K562 (cell line): ENCODE results near the gene ENDOG. TPM values are rescaled to one million over a fixed set of nuclear protein-coding genes. Genes with fewer than 3 reads are reported as not detected.
A peak's percentile ranks its signal among the peaks of the same experiment; 100 is the strongest.

Experiments
- ADNP ChIP-seq: fragments of 200-800 bp; sonication (Bioruptor generic); IDR thresholded peaks from 2 replicates; pipeline ENCODE4 v1.6.1; 2016; ENCODE audit warnings: missing genetic modification characterization, missing compliant biosample characterization
- ATF7 ChIP-seq: fragments of 450-650 bp; IDR thresholded peaks from 2 replicates; pipeline ENCODE4 v1.7.1; 2014; ENCODE audit warnings: mild to moderate bottlenecking, moderate library complexity
- BRF1 ChIP-seq: IDR thresholded peaks from 3 replicates; pipeline ENCODE4 v1.6.1; 2011; ENCODE audit warnings: borderline replicate concordance, mild to moderate bottlenecking; ENCODE audit not compliant: insufficient read length; ENCODE audit errors: extremely low read depth
- FOXM1 ChIP-seq, 2 experiments: fragments of 450-650 bp in 1 of 2; sonication (generic) in 1 of 2; formaldehyde crosslinking in 1 of 2; IDR thresholded peaks; 2 replicates each; pipeline versions ENCODE4 v1.6.1 to v1.9.0; 2017 to 2022; ENCODE audit warnings: low read depth in 2 of 2, mild to moderate bottlenecking in 2 of 2, missing genetic modification reagents in 1 of 2, moderate library complexity in 1 of 2
- GATAD2B ChIP-seq: fragments of 450-650 bp; IDR thresholded peaks from 2 replicates; pipeline ENCODE4 v1.6.1; 2017; ENCODE audit warnings: mild to moderate bottlenecking, borderline replicate concordance
- HOXB6 ChIP-seq: fragments of 250-450 bp; sonication (Bioruptor Pico); IDR thresholded peaks from 2 replicates; pipeline ENCODE4 v1.5.1; 2022; ENCODE audit warnings: mild to moderate bottlenecking, borderline replicate concordance
- KAT2B ChIP-seq: IDR thresholded peaks from one replicate; pipeline ENCODE4 v1.6.1; 2012; ENCODE audit warnings: low read depth, mild to moderate bottlenecking, control low read depth, inconsistent platforms, low read length, moderate library complexity
- MIER1 ChIP-seq: fragments of 450-650 bp; IDR thresholded peaks from 2 replicates; pipeline ENCODE4 v1.6.1; 2016; ENCODE audit warnings: antibody characterized with exemption, mild to moderate bottlenecking, low read depth
- STAT5B ChIP-seq: fragments of 250-450 bp; sonication (Bioruptor Pico); IDR thresholded peaks from 2 replicates; pipeline ENCODE4 v1.8.0; 2021; ENCODE audit warnings: mild to moderate bottlenecking, inconsistent platforms
- XRCC3 ChIP-seq: fragments of 450-650 bp; IDR thresholded peaks from 2 replicates; pipeline ENCODE4 v1.6.1; 2017; ENCODE audit warnings: mild to moderate bottlenecking, moderate library complexity
- ZNF133 ChIP-seq: fragments of 250-450 bp; sonication (Bioruptor Pico); IDR thresholded peaks from 2 replicates; pipeline ENCODE4 v1.4.0; 2020; ENCODE audit warnings: mild to moderate bottlenecking
- ZNF23 ChIP-seq: fragments of 250-450 bp; sonication (Bioruptor Pico); IDR thresholded peaks from 2 replicates; pipeline ENCODE4 v1.4.0; 2020; ENCODE audit warnings: mild to moderate bottlenecking
- ZNF444 ChIP-seq: fragments of 250-450 bp; sonication (Bioruptor Pico); IDR thresholded peaks from 2 replicates; pipeline ENCODE4 v1.4.0; 2020; ENCODE audit warnings: mild to moderate bottlenecking, moderate library complexity
- polyA plus RNA-seq, 8 experiments: library from polyadenylated mRNA; depleted of rRNA in 4 of 8; stranded (reverse) in 5 of 8; unstranded in 3 of 8; fragments of >200 nt; fragmentation: Nextera tagmentation in 2 of 8; fragmentation: Illumina TruSeq in 1 of 8; extraction: Ambion mirVana in 2 of 8; extraction: Trizol in 1 of 8; gene quantifications; 2 replicates each; pipeline versions ENCODE4 v1.2.1 to v1.2.3, GENCODE V29; 2011 to 2014; ENCODE audit warnings: inconsistent platforms in 1 of 8, missing spikeins in 1 of 8
- total RNA-seq, 7 experiments: library from RNA; depleted of rRNA in 6 of 7; stranded (reverse); fragments of >200 nt in 6 of 7; fragmentation: Illumina TruSeq in 2 of 7; extraction: Trizol in 2 of 7; gene quantifications; 2 replicates each; pipeline versions ENCODE4 v1.2.1 to v1.2.3, GENCODE V29; 2011 to 2021; ENCODE audit warnings: low replicate concordance in 1 of 7
- TF ChIP-seq, protein P1 (sequence below): sonication (generic); formaldehyde crosslinking; IDR thresholded peaks from 2 replicates; pipeline ENCODE4 v1.8.0; 2023; ENCODE audit warnings: mild to moderate bottlenecking, missing genetic modification reagents
- TF ChIP-seq, protein P2 (sequence below): fragments of 250-450 bp; sonication (Bioruptor Pico); IDR thresholded peaks from 2 replicates; pipeline ENCODE4 v1.4.0; 2020; ENCODE audit warnings: mild to moderate bottlenecking, moderate library complexity, borderline replicate concordance
- TF ChIP-seq, protein P3 (sequence below), 2 experiments: fragments of 450-650 bp in 1 of 2; sonication (generic) in 1 of 2; formaldehyde crosslinking; conservative IDR thresholded peaks; 2 replicates each; pipeline versions ENCODE4 v1.4.0 to v1.8.1; 2020 to 2022; ENCODE audit warnings: mild to moderate bottlenecking in 1 of 2, missing genetic modification reagents in 1 of 2
- TF ChIP-seq, protein P4 (sequence below): fragments of 200-800 bp; sonication (Bioruptor generic); IDR thresholded peaks from 2 replicates; pipeline ENCODE4 v1.6.1; 2017; ENCODE audit warnings: missing genetic modification characterization, missing compliant biosample characterization
- TF ChIP-seq, protein P5 (sequence below): sonication (generic); formaldehyde crosslinking; IDR thresholded peaks from 2 replicates; pipeline ENCODE4 v1.8.0; 2022; ENCODE audit warnings: mild to moderate bottlenecking, missing genetic modification reagents, borderline replicate concordance

Gene ENDOG
- total and polyA plus RNA-seq, 9 of the 15 experiments (the other 6 are each of a cell fraction or from before 2014, with no cell fraction given): 1.2 to 91.0 (median 25.5) TPM

DNA sequence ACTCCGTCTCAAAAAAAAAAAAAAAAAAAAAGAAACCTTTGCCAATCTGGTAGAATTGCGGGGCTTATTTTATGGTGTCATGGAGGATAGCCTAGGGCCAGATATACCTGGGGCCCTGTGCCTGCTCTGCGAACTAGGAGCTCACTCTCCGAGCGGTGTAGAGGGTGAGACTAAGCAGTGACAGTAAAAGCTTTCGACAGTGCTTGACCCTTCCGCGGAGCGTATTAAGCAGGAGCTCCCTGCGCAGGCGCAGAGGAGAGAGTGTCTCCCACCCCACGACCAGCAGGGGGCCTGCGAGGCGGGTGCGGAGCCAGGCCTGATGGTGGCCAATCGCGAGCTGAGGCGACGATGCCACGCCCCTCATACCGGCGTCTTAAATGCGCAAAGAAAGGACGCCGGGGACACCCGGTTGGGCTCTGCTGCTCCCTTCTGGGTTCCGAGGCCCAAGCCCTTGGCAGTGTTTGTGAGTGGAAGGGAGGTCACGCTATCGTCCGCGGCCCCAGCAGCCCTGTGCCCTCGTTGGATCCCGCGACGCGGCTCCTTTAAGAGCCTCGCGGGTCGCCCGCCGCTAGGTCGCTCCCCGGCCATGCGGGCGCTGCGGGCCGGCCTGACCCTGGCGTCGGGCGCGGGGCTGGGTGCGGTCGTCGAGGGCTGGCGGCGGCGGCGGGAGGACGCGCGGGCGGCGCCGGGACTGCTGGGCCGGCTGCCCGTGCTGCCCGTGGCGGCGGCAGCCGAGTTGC is at the start of gene ENDOG (continued):
- TF ChIP-seq ZNF23 (CRISPR knock-in tag) (no peak), FOXM1 (IDR thresholded peaks at IDR 0.05; ENCODE audit: low read depth) (peak; percentile 64), FOXM1 (CRISPR knock-in tag; IDR thresholded peaks at IDR 0.05; ENCODE audit: low read depth) (no peak), ADNP (tag) (no peak), GATAD2B (peak; percentile 86; the same call in 1 of the 2 replicates), KAT2B (no peak), ZNF133 (CRISPR knock-in tag) (no peak), HOXB6 (CRISPR knock-in tag) (no peak), ZNF444 (CRISPR knock-in tag) (no peak), MIER1 (no peak), STAT5B (CRISPR knock-in tag) (no peak), XRCC3 (no peak), BRF1 (no peak), ATF7 (peak; percentile 74)
- TF ChIP-seq, protein P1, sequence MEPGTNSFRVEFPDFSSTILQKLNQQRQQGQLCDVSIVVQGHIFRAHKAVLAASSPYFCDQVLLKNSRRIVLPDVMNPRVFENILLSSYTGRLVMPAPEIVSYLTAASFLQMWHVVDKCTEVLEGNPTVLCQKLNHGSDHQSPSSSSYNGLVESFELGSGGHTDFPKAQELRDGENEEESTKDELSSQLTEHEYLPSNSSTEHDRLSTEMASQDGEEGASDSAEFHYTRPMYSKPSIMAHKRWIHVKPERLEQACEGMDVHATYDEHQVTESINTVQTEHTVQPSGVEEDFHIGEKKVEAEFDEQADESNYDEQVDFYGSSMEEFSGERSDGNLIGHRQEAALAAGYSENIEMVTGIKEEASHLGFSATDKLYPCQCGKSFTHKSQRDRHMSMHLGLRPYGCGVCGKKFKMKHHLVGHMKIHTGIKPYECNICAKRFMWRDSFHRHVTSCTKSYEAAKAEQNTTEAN: no peak
- TF ChIP-seq, protein P2, sequence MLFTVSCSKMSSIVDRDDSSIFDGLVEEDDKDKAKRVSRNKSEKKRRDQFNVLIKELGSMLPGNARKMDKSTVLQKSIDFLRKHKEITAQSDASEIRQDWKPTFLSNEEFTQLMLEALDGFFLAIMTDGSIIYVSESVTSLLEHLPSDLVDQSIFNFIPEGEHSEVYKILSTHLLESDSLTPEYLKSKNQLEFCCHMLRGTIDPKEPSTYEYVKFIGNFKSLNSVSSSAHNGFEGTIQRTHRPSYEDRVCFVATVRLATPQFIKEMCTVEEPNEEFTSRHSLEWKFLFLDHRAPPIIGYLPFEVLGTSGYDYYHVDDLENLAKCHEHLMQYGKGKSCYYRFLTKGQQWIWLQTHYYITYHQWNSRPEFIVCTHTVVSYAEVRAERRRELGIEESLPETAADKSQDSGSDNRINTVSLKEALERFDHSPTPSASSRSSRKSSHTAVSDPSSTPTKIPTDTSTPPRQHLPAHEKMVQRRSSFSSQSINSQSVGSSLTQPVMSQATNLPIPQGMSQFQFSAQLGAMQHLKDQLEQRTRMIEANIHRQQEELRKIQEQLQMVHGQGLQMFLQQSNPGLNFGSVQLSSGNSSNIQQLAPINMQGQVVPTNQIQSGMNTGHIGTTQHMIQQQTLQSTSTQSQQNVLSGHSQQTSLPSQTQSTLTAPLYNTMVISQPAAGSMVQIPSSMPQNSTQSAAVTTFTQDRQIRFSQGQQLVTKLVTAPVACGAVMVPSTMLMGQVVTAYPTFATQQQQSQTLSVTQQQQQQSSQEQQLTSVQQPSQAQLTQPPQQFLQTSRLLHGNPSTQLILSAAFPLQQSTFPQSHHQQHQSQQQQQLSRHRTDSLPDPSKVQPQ (CRISPR knock-in tag): no peak
- TF ChIP-seq, protein P3, sequence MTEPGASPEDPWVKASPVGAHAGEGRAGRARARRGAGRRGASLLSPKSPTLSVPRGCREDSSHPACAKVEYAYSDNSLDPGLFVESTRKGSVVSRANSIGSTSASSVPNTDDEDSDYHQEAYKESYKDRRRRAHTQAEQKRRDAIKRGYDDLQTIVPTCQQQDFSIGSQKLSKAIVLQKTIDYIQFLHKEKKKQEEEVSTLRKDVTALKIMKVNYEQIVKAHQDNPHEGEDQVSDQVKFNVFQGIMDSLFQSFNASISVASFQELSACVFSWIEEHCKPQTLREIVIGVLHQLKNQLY (CRISPR knock-in tag; conservative IDR thresholded peaks at IDR 0.05): no peak
- TF ChIP-seq, protein P4, sequence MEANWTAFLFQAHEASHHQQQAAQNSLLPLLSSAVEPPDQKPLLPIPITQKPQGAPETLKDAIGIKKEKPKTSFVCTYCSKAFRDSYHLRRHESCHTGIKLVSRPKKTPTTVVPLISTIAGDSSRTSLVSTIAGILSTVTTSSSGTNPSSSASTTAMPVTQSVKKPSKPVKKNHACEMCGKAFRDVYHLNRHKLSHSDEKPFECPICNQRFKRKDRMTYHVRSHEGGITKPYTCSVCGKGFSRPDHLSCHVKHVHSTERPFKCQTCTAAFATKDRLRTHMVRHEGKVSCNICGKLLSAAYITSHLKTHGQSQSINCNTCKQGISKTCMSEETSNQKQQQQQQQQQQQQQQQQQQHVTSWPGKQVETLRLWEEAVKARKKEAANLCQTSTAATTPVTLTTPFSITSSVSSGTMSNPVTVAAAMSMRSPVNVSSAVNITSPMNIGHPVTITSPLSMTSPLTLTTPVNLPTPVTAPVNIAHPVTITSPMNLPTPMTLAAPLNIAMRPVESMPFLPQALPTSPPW (CRISPR knock-in tag): peak; percentile 26; the same call in 1 of the 2 replicates
- TF ChIP-seq, protein P5, sequence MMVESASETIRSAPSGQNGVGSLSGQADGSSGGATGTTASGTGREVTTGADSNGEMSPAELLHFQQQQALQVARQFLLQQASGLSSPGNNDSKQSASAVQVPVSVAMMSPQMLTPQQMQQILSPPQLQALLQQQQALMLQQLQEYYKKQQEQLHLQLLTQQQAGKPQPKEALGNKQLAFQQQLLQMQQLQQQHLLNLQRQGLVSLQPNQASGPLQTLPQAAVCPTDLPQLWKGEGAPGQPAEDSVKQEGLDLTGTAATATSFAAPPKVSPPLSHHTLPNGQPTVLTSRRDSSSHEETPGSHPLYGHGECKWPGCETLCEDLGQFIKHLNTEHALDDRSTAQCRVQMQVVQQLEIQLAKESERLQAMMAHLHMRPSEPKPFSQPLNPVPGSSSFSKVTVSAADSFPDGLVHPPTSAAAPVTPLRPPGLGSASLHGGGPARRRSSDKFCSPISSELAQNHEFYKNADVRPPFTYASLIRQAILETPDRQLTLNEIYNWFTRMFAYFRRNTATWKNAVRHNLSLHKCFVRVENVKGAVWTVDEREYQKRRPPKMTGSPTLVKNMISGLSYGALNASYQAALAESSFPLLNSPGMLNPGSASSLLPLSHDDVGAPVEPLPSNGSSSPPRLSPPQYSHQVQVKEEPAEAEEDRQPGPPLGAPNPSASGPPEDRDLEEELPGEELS (CRISPR knock-in tag): 0 out of 2 replicates have a peak, but pooled peaks have one; percentile 58
